ENCODE measurements around the gene TCF4.

Gene TCF4

GRCh38 chr18:55407191-55407590 lies 180.8 kb downstream of the TCF4 start:
- DNase-seq (ENCODE audit: low read depth): no peak

GRCh38 chr18:55406451-55406991 lies 181.5 kb downstream of the TCF4 start:
- no peak for DNase-seq (ENCODE audit: low read depth)

- DNase-seq (ENCODE audit: low read depth): no peak
These were observed 182.0 kb downstream of the TCF4 start for GRCh38 chr18:55405893-55406406.

GRCh38 chr18:55405475-55405874 lies 182.5 kb downstream of the TCF4 start:
- DNase-seq (ENCODE audit: low read depth): no peak

- no peak for DNase-seq (ENCODE audit: low read depth)
These were observed 183.0 kb downstream of the TCF4 start for GRCh38 chr18:55404832-55405465.

- no peak for DNase-seq (ENCODE audit: low read depth)
These were observed 183.7 kb downstream of the TCF4 start for GRCh38 chr18:55404136-55404830.

GRCh38 chr18:55403421-55403949 lies 184.5 kb downstream of the TCF4 start:
- DNase-seq (ENCODE audit: low read depth): no peak

GRCh38 chr18:55402731-55403405 lies 185.1 kb downstream of the TCF4 start:
- DNase-seq (ENCODE audit: low read depth): no peak

GRCh38 chr18:55401638-55402191 lies 186.3 kb downstream of the TCF4 start:
- DNase-seq (ENCODE audit: low read depth): no peak

- DNase-seq (ENCODE audit: low read depth): no peak
These were observed 187.1 kb downstream of the TCF4 start for GRCh38 chr18:55400590-55401541.

- no peak for DNase-seq (ENCODE audit: low read depth)
These were observed 187.9 kb downstream of the TCF4 start for GRCh38 chr18:55400081-55400480.

GRCh38 chr18:55398858-55399257 lies 189.1 kb downstream of the TCF4 start:
- DNase-seq (ENCODE audit: low read depth): no peak

- no peak for DNase-seq (ENCODE audit: low read depth)
These were observed 191.0 kb downstream of the TCF4 start for GRCh38 chr18:55396979-55397378.

GRCh38 chr18:55396267-55396905 lies 191.6 kb downstream of the TCF4 start:
- DNase-seq (ENCODE audit: low read depth): no peak

- no peak for DNase-seq (ENCODE audit: low read depth)
These were observed 192.2 kb downstream of the TCF4 start for GRCh38 chr18:55395799-55396198.

- DNase-seq (ENCODE audit: low read depth): no peak
These were observed 197.1 kb downstream of the TCF4 start for GRCh38 chr18:55390898-55391297.

GRCh38 chr18:55387139-55387984 lies 200.6 kb downstream of the TCF4 start:
- no peak for DNase-seq (ENCODE audit: low read depth)

GRCh38 chr18:55386545-55386944 lies 201.4 kb downstream of the TCF4 start:
- DNase-seq (ENCODE audit: low read depth): no peak

- no peak for DNase-seq (ENCODE audit: low read depth)
These were observed 202.2 kb downstream of the TCF4 start for GRCh38 chr18:55385770-55386169.

All from stimulated activated CD8-positive, alpha-beta memory T cell treated with anti-CD3 and anti-CD28 coated beads, Interleukin-15, amount 100 ng/mL, for 1 hour (primary cell).